Measurements from ENCODE around the gene SLC16A2.

DNA sequence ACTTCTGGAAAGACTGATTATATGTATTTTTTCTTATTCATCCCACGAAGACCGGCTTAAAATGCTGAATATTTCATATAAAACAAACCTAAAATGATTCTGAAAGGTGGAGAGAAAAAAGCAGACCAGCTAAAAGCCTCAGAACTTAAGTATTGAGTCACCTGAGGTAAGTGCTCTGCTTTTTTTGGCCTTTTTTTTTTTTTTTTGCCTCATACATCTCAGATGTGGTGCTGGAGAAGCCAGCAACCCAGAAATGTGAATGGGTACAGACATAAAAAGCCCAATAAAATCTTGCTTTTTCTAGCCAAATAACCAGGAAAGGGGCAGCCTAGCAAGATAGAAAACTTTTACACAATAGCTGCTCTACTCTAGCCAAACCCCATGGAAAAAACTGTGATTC is 136.1 kb downstream of the SLC16A2 start:
- TF ChIP-seq, protein P1, sequence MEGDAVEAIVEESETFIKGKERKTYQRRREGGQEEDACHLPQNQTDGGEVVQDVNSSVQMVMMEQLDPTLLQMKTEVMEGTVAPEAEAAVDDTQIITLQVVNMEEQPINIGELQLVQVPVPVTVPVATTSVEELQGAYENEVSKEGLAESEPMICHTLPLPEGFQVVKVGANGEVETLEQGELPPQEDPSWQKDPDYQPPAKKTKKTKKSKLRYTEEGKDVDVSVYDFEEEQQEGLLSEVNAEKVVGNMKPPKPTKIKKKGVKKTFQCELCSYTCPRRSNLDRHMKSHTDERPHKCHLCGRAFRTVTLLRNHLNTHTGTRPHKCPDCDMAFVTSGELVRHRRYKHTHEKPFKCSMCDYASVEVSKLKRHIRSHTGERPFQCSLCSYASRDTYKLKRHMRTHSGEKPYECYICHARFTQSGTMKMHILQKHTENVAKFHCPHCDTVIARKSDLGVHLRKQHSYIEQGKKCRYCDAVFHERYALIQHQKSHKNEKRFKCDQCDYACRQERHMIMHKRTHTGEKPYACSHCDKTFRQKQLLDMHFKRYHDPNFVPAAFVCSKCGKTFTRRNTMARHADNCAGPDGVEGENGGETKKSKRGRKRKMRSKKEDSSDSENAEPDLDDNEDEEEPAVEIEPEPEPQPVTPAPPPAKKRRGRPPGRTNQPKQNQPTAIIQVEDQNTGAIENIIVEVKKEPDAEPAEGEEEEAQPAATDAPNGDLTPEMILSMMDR (IDR thresholded peaks at IDR 0.05; ENCODE audit: insufficient read depth, low read length, poor library complexity, severe bottlenecking): no peak
- no peak for TF ChIP-seq EZH2phosphoT487 (conservative IDR thresholded peaks at IDR 0.05; ENCODE audit: low read length)
